Upper lobe of right lung (tissue), 1 donor: ENCODE measurements around the gene DIP2C. TPM values are rescaled to one million over a fixed set of nuclear protein-coding genes. Genes with fewer than 3 reads are reported as not detected.
A peak's percentile ranks its signal among the peaks of the same experiment; 100 is the strongest.

Experiments used
- ATAC-seq: fragments of 200-7000 bp; cut with Tn5 transposase; one replicate; pipeline ENCODE4 v1.9.1; 2020; ENCODE audit warnings: mild to moderate bottlenecking, moderate library complexity
- DNase-seq: peaks from one replicate; pipeline ENCODE4 v3.0.0-alpha.2; 2020
- H3K27ac ChIP-seq: fragments of 200-600 bp; one replicate; pipeline ENCODE4 v1.8.0; 2022
- H3K27me3 ChIP-seq: fragments of 200-600 bp; one replicate; pipeline ENCODE4 v1.8.0; 2022; ENCODE audit warnings: mild to moderate bottlenecking
- H3K36me3 ChIP-seq: fragments of 200-600 bp; one replicate; pipeline ENCODE4 v1.8.0; 2022
- H3K4me1 ChIP-seq: fragments of 200-600 bp; one replicate; pipeline ENCODE4 v1.8.0; 2022
- H3K4me3 ChIP-seq: fragments of 200-600 bp; one replicate; pipeline ENCODE4 v1.8.0; 2022; ENCODE audit warnings: mild to moderate bottlenecking
- H3K9me3 ChIP-seq: fragments of 200-600 bp; one replicate; pipeline ENCODE4 v1.8.0; 2022
- CTCF ChIP-seq: fragments of 200-600 bp; IDR thresholded peaks from one replicate; pipeline ENCODE4 v1.8.0; 2022; ENCODE audit warnings: antibody characterized with exemption
- intact Hi-C: fragments of 100-400 bp; cut with DNase I; formaldehyde crosslinking; loops from one replicate; pipeline ENCODE4 v1.11.0; 2022
- total RNA-seq: library from RNA; stranded (reverse); fragmentation: NEBNext Ultra II Directional; extraction: Animal tissue kit (Norgen Biotek cat#: 25700); gene quantifications from one replicate; pipeline ENCODE4 v1.2.1, GENCODE V29; 2021
- donor health status: DM: no; HTN: yes; CAD: no; lungs with severe emphysema.

Gene DIP2C
- total RNA-seq, 1 donor from 2014 or later, result 17.3 TPM

DNA sequence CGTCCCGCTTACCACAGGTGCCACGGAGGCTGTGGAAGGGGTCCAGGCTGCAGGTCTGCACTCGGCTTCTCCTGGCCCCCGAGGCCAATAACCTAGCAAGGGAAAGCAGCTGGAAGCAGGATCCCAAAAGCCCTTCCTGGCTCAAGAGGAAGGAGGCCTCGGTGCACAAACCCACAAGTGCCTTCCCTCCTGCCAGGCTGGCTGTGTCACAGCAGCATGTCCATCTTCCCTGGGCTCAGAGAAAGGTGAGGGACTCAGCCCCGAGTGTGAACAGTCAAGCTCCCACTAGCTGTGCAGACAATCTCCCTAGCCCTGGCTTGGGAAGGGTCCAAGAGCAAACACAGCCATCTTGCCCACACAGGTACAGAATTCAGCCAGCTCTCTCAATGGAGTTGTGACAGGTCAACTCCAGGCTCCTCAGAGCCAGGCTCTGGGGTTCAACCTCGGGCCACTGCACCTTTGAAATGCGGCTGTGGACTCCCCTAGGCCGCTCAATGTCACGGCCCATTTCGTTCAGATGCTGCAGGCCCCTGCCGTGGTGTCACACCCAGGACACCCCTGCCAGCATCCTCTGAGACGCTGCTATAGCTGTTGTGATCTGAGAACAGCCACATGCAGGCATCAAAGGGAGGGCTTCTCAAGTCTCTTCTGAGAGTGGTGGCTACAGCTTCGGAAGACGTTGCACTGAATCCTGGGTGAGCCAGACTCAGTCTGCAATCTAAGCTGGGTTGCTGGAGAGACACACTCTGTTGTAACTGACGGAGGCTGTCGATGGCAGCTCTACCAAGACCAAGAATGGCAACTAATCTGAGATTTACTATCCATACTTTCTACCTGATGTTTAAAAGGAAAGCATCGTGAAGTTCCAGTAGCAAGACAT, 137.9 kb downstream of the DIP2C start:
- intact Hi-C loops, result no loop called here
- no peak for TF ChIP-seq CTCF
- peaks cover 8% of the 10 kb centered on the region for H3K4me1 ChIP-seq
- no peak overlapping the region for H3K4me3 ChIP-seq
- no peak for ATAC-seq
- H3K27ac ChIP-seq, result no peak overlapping the region
- DNase-seq, result no peak
- H3K36me3 ChIP-seq, result no peaks in the 10 kb centered on the region
- H3K27me3 ChIP-seq, result no peaks in the 10 kb centered on the region
- H3K9me3 ChIP-seq, result no peaks in the 10 kb centered on the region

DNA sequence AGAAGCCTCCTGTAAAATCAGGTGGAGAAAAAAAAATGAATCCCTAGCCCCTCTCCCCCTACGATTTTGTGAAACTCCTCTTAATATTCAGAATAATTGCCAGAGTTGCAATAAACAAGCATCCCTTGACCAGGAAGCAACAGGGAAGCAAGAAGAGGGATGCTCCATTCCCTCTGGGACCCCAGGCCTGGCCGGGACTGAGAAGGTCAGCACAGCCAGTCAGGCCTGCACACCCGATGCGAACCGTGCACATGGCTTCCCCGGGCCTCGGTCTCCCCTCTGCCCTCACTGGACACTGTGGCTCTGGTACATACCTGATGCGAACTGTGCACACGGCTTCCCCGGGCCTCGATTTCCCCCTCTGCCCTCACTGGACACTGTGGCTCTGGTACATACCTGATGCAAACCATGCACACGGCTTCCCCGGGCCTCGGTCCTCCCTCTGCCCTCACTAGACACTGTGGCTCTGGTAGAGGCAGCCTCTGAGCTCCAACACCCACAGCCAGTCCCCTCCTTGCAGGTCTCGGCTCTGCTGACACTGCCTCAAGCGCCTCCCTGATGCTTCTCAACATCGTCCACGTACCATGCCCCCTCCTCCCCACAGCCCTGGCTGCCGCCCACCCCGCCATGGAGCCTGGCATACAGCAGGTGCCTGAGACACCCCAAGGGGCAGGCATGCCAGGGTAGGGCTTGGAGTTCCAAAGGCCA, 138.6 kb downstream of the DIP2C start:
- no peak for TF ChIP-seq CTCF
- Histone ChIP-seq H3K4me3 (no peak overlapping the region), H3K4me1 (peaks cover 8% of the 10 kb centered on the region), H3K27ac (no peak overlapping the region), H3K9me3 (no peaks in the 10 kb centered on the region), H3K36me3 (no peaks in the 10 kb centered on the region), H3K27me3 (no peaks in the 10 kb centered on the region)
- no peak for DNase-seq
- no peak for ATAC-seq
- intact Hi-C loops, result no loop called here

GRCh38 chr10:549391-549790, 140.1 kb downstream of the DIP2C start:
- Histone ChIP-seq H3K36me3 (no peaks in the 10 kb centered on the region), H3K27ac (no peak overlapping the region), H3K27me3 (no peaks in the 10 kb centered on the region), H3K4me3 (no peak overlapping the region), H3K4me1 (peaks cover 8% of the 10 kb centered on the region), H3K9me3 (no peaks in the 10 kb centered on the region)
- DNase-seq (no peak), ATAC-seq (no peak)
- intact Hi-C loops, result no loop called here
- no peak for TF ChIP-seq CTCF

DNA sequence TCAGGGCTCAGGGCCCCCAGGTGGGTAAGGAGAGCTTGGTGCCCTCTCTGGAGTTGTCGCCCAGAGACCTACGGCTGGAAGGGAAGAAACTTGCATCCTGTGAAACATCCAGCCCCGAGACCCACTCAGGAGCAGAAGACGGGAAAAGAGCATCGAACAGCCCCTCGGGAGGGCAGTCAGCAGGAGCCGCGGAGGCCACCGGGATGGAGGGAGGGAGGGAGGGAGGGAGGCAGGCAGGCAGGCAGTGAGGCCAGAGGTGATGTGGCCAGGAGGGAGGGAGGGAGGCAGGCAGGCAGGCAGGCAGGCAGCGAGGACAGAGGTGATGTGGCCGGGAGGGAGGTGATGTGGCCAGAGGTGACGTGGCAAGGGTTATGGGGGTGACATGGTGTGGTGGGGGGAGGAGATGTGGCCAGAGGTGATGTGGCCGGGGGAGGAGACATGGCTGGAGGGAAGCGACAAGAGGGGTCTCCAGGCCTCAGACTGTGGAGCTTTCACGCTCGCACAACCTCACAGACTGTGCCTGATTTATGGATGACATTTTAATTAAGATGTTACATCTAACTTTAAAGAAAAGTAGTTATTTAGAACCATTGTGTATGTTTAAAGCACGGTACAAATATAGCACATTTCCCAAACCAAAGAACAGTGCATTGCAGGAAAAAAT, 141.1 kb downstream of the DIP2C start:
- TF ChIP-seq CTCF, result no peak
- DNase-seq (no peak), ATAC-seq (no peak)
- intact Hi-C loops, result no loop called here
- H3K36me3 ChIP-seq, result no peaks in the 10 kb centered on the region
- no peak overlapping the region for H3K27ac ChIP-seq
- H3K4me1 ChIP-seq, result peaks cover 7% of the 10 kb centered on the region
- H3K27me3 ChIP-seq, result no peaks in the 10 kb centered on the region
- H3K9me3 ChIP-seq, result no peaks in the 10 kb centered on the region
- H3K4me3 ChIP-seq, result no peak overlapping the region

DNA sequence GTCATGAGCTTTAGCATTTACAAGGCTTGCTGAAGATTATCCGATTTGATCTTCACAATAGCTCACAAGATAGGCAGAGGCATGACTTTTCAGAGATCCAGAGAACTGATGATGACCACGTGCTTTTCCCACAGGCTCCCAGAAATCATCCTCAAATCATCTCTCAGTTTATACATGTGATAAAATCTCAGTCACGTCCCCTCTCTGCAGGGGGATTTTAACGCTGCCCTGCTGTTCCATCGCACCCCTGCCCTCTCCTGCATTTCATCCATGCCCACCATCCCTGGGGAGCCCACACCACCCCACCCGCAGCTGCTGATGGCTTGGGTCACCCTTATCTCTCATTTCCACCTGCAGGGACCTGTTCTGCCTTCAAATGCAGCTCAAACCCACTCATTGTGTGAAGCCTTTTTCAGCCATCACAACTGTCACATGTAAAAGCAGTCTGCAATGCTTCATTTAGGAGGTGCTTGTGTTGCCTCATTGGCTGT, 141.8 kb downstream of the DIP2C start:
- H3K9me3 ChIP-seq, result no peaks in the 10 kb centered on the region
- no peaks in the 10 kb centered on the region for H3K4me1 ChIP-seq
- H3K27me3 ChIP-seq, result no peaks in the 10 kb centered on the region
- H3K4me3 ChIP-seq, result no peak overlapping the region
- no peak for TF ChIP-seq CTCF
- H3K27ac ChIP-seq, result peak overlapping the region; percentile 0
- ATAC-seq, result no peak
- DNase-seq, result no peak
- H3K36me3 ChIP-seq, result no peaks in the 10 kb centered on the region
- intact Hi-C loops, result no loop called here
